HUES48 (cell line): ENCODE results near the gene ACAA1.
A peak's percentile ranks its signal among the peaks of the same experiment; 100 is the strongest.

Experiments used
- H3K27ac ChIP-seq: one replicate; pipeline ENCODE4 v1.7.0; 2013; ENCODE audit warnings: low read depth, low read length, inconsistent platforms
- H3K27me3 ChIP-seq: 2 replicates; pipeline ENCODE4 v1.6.1; 2013; ENCODE audit warnings: mild to moderate bottlenecking, low read length; ENCODE audit not compliant: control insufficient read depth, insufficient read depth
- H3K36me3 ChIP-seq: 2 replicates; pipeline ENCODE4 v1.6.1; 2013; ENCODE audit warnings: low read length; ENCODE audit not compliant: control insufficient read depth, insufficient read depth
- H3K4me1 ChIP-seq: 2 replicates; pipeline ENCODE4 v1.6.1; 2013; ENCODE audit warnings: mild to moderate bottlenecking, low read length; ENCODE audit not compliant: control insufficient read depth, insufficient read depth
- H3K4me3 ChIP-seq: 2 replicates; pipeline ENCODE4 v1.5.1; 2013; ENCODE audit warnings: mild to moderate bottlenecking, low read depth, low read length
- H3K9ac ChIP-seq: 2 replicates; pipeline ENCODE4 v1.6.1; 2013; ENCODE audit warnings: mild to moderate bottlenecking, low read depth, low read length, moderate library complexity
- H3K9me3 ChIP-seq: 2 replicates; pipeline ENCODE4 v1.6.1; 2013; ENCODE audit warnings: low read length; ENCODE audit not compliant: control insufficient read depth, insufficient read depth

ACAA1 gene

GRCh38 chr3:38136777-38137614, at the start of gene ACAA1:
ACAA1 (minus strand) TSS chr3:38137127; CDS start chr3:38137035, 92 bp downstream.
- Histone ChIP-seq H3K27ac (peak within 1 kb of the TSS; percentile 89), H3K9ac (peak within 1 kb of the TSS; percentile 34), H3K9me3 (no peaks in the 10 kb centered on the region), H3K4me3 (peak within 1 kb of the TSS; percentile 90), H3K36me3 (peaks cover 41% of the 10 kb centered on the region), H3K27me3 (peaks cover 2% of the 10 kb centered on the region; the same call in 1 of the 2 replicates), H3K4me1 (peaks cover 19% of the 10 kb centered on the region)

- peaks cover 18% of the 10 kb centered on the region for H3K4me1 ChIP-seq
- H3K4me3 ChIP-seq = no peak overlapping the region
- H3K27ac ChIP-seq = no peak overlapping the region
- H3K36me3 ChIP-seq = no peaks in the 10 kb centered on the region
- no peak overlapping the region for H3K9ac ChIP-seq
- H3K9me3 ChIP-seq = no peaks in the 10 kb centered on the region
- H3K27me3 ChIP-seq = no peaks in the 10 kb centered on the region
Observed at GRCh38 chr3:38177181-38177580, 40.3 kb upstream of the ACAA1 start.

DNA sequence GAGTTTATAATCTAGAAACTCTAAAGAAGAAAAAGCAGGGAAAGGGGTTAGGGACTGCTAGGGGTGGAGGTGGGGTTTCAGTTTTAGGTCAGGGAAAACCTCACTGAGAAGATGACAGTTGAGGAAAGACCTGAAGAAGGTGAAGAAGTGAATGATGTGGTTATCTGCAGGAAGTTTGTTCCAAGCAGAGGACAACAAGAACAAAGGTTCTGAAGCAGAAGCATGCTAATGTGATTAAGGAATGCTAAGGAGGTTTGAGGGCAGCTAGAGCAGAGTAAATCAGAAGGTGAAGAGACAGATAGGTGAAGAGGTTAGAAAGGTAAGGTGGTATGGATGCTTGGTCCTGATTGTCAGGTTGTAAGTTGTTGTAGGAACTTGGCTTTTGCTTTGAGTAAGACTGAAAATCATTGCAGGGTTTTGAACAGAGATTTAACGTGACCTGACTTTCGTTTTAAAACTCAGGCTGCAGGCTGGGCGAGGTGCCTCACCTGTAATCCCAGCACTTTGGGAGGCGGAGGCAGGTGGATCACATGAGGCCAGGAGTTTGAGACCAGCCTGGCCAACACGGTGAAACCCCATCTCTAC, 37.0 kb upstream of the ACAA1 start:
- no peaks in the 10 kb centered on the region for H3K27me3 ChIP-seq
- no peak overlapping the region for H3K27ac ChIP-seq
- no peaks in the 10 kb centered on the region for H3K36me3 ChIP-seq
- H3K4me3 ChIP-seq = no peak overlapping the region
- H3K9ac ChIP-seq = no peak overlapping the region
- H3K4me1 ChIP-seq = peaks cover 18% of the 10 kb centered on the region
- no peaks in the 10 kb centered on the region for H3K9me3 ChIP-seq

- H3K27ac ChIP-seq = no peak overlapping the region
- no peaks in the 10 kb centered on the region for H3K36me3 ChIP-seq
- no peaks in the 10 kb centered on the region for H3K27me3 ChIP-seq
- no peaks in the 10 kb centered on the region for H3K9me3 ChIP-seq
- no peak overlapping the region for H3K9ac ChIP-seq
- H3K4me1 ChIP-seq = peaks cover 15% of the 10 kb centered on the region
- no peak overlapping the region for H3K4me3 ChIP-seq
Observed at GRCh38 chr3:38171622-38172021, 34.7 kb upstream of the ACAA1 start.

GRCh38 chr3:38170722-38171121, 33.8 kb upstream of the ACAA1 start:
- Histone ChIP-seq H3K4me3 (no peak overlapping the region), H3K9me3 (no peaks in the 10 kb centered on the region), H3K9ac (no peak overlapping the region), H3K27me3 (no peaks in the 10 kb centered on the region), H3K4me1 (peaks cover 15% of the 10 kb centered on the region), H3K27ac (no peak overlapping the region), H3K36me3 (no peaks in the 10 kb centered on the region)

- peaks cover 13% of the 10 kb centered on the region for H3K4me1 ChIP-seq
- H3K9me3 ChIP-seq = no peaks in the 10 kb centered on the region
- no peak overlapping the region for H3K27ac ChIP-seq
- H3K9ac ChIP-seq = no peak overlapping the region
- no peaks in the 10 kb centered on the region for H3K36me3 ChIP-seq
- H3K4me3 ChIP-seq = no peak overlapping the region
- H3K27me3 ChIP-seq = no peaks in the 10 kb centered on the region
Observed at GRCh38 chr3:38169027-38169317, 32.0 kb upstream of the ACAA1 start.

GRCh38 chr3:38168151-38169026, 31.5 kb upstream of the ACAA1 start:
- H3K36me3 ChIP-seq = no peaks in the 10 kb centered on the region
- no peaks in the 10 kb centered on the region for H3K9me3 ChIP-seq
- no peak overlapping the region for H3K4me3 ChIP-seq
- no peak overlapping the region for H3K9ac ChIP-seq
- peaks cover 8% of the 10 kb centered on the region; the same call in 1 of the 2 replicates for H3K4me1 ChIP-seq
- H3K27ac ChIP-seq = no peak overlapping the region
- no peaks in the 10 kb centered on the region for H3K27me3 ChIP-seq

GRCh38 chr3:38167591-38167990, 30.7 kb upstream of the ACAA1 start:
- H3K4me3 ChIP-seq = no peak overlapping the region
- no peak overlapping the region for H3K27ac ChIP-seq
- H3K9me3 ChIP-seq = no peaks in the 10 kb centered on the region
- no peaks in the 10 kb centered on the region for H3K36me3 ChIP-seq
- no peak overlapping the region for H3K9ac ChIP-seq
- H3K4me1 ChIP-seq = peaks cover 4% of the 10 kb centered on the region; the same call in 1 of the 2 replicates
- H3K27me3 ChIP-seq = no peaks in the 10 kb centered on the region

DNA sequence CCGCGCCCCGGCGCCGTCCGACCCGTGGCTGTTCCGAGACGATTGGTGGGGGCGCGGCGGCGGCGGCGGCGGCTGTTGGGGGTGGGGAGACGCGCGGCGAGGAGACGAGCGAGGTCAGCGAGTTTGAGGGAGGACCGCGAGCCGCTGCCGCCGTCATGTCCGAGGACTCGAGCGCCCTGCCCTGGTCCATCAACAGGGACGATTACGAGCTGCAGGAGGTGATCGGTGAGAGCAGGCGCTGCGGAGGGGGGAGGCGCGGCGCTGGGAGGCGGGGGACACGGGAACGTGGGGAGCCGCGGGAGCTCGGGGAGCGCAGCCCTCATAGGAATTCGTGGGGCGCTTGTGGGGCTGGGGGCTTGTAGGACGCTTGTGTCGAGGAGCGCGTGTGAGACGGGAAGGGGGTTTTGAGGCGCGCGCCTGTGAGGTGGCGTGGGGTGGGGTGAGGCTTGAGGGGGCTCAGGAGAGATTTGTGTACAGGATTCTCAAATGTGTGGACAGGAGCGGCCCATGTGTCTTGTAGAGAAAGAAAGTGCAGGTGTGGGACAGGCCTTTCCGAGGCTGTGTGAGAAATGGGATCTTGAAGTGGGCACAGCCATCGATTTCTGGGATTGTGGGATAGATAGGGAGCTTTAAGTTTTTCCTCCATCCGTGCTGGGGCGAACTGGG, 28.9 kb upstream of the ACAA1 start:
- H3K9ac ChIP-seq = peak overlapping the region; percentile 82
- peak overlapping the region; percentile 94 for H3K27ac ChIP-seq
- H3K36me3 ChIP-seq = no peaks in the 10 kb centered on the region
- H3K9me3 ChIP-seq = no peaks in the 10 kb centered on the region; the same call in 1 of the 2 replicates
- no peaks in the 10 kb centered on the region for H3K27me3 ChIP-seq
- peak overlapping the region; percentile 69 for H3K4me3 ChIP-seq
- no peaks in the 10 kb centered on the region; the same call in 1 of the 2 replicates for H3K4me1 ChIP-seq

DNA sequence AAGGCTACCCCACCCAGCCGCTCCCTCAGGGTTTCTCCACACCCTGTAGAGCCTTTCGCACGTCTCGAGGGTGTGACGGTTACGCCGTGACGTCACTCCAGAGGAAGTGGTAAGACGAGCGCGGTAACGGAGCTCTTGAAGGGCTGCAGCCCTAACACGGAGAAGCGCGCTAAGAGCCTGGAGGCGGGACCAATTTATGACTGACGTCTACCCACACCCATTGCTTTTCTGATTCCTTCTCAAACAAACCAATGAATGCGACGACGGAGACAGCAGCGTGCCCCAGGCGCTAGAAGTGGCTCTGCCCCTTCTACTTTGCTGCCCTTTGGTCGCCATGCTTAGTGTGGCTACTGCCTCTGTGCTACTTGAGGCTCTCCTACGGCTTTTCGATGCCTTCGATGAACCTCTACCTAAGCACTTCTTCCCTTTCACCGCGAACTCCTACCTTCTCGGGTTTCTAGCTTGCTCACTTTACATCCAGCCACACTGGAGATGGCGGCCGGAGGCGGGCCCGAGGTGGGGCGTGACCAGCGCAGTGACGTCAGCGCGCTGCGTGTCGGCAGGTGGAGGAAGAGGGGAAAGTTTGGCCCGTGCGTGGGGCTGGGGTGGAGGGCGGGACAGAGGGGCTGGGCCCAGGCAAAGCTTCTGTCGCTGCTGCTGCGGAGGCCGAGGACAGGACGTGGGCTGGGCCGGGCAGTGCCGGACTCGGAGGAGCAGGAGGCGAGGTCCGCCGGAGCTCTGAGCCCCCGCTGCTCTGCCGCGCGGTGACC, 28.2 kb upstream of the ACAA1 start, which contains the start of gene OXSR1:
TSS of gene OXSR1 (plus strand) at position 586 of the 770 bp plus-strand sequence. CDS start 340 bp downstream, outside the sequence.
- peak within 1 kb of the TSS; percentile 69 for H3K4me3 ChIP-seq
- peak within 1 kb of the TSS; percentile 94 for H3K27ac ChIP-seq
- H3K36me3 ChIP-seq = no peaks in the 10 kb centered on the region
- H3K27me3 ChIP-seq = no peaks in the 10 kb centered on the region
- no peaks in the 10 kb centered on the region; the same call in 1 of the 2 replicates for H3K9me3 ChIP-seq
- H3K9ac ChIP-seq = peak within 1 kb of the TSS; percentile 82
- H3K4me1 ChIP-seq = no peaks in the 10 kb centered on the region; the same call in 1 of the 2 replicates
